Hepatocyte (in vitro differentiated cells): ENCODE results near the gene UNC5CL.

Experiments used
- EZH2phosphoT487 ChIP-seq: fragments of 200-600 bp; sonication (generic); IDR thresholded peaks from one replicate; pipeline ENCODE4 v1.6.1; 2018; ENCODE audit warnings: antibody characterized with exemption, mild to moderate bottlenecking, low read depth, moderate library complexity; ENCODE audit not compliant: unreplicated experiment, severe bottlenecking
- TF ChIP-seq, protein P1 (sequence below): fragments of 200-600 bp; sonication (generic); IDR thresholded peaks from 2 replicates; pipeline ENCODE4 v1.5.1; 2016; ENCODE audit warnings: antibody characterized with exemption, mild to moderate bottlenecking; ENCODE audit not compliant: poor library complexity

DNA sequence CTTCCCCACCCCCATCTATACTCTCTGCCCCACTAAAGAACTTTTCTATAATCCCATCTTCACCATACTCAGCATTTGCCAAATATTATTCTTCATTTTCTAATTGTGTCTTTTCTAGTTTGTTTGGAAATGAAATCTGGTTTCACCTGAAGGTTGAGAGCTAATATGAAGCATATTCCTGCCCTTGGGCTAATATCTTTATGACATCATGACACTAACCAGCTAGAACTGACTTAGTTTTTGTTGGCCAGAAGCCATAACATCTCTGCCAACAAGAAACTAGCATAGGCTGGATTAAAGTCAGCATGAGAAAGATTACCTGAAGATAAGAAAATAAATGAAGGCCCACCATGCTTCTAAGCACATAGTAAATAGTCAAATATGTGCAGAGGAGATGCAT is 16.7 kb downstream of the UNC5CL start:
- TF ChIP-seq, protein P1, sequence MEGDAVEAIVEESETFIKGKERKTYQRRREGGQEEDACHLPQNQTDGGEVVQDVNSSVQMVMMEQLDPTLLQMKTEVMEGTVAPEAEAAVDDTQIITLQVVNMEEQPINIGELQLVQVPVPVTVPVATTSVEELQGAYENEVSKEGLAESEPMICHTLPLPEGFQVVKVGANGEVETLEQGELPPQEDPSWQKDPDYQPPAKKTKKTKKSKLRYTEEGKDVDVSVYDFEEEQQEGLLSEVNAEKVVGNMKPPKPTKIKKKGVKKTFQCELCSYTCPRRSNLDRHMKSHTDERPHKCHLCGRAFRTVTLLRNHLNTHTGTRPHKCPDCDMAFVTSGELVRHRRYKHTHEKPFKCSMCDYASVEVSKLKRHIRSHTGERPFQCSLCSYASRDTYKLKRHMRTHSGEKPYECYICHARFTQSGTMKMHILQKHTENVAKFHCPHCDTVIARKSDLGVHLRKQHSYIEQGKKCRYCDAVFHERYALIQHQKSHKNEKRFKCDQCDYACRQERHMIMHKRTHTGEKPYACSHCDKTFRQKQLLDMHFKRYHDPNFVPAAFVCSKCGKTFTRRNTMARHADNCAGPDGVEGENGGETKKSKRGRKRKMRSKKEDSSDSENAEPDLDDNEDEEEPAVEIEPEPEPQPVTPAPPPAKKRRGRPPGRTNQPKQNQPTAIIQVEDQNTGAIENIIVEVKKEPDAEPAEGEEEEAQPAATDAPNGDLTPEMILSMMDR: no peak
- TF ChIP-seq EZH2phosphoT487: no peak
